HL-60 (cell line): ENCODE data around the gene ORAI3.

Experiments used
- DNase-seq, 2 experiments: peaks; one replicate each; pipeline ENCODE4 v3.0.0-alpha.2; 2010 to 2020; ENCODE audit warnings: low read depth in 1 of 2, low spot score in 1 of 2
- H3K27ac ChIP-seq: fragments of 250-450 bp; sonication (Bioruptor Pico); replicated peaks from 2 replicates; pipeline ENCODE4 v1.5.1; 2020; ENCODE audit warnings: mild to moderate bottlenecking, moderate library complexity
- H3K27me3 ChIP-seq: fragments of 250-450 bp; sonication (Bioruptor Pico); 2 replicates; pipeline ENCODE4 v1.5.1; 2021; ENCODE audit warnings: mild to moderate bottlenecking, moderate library complexity; ENCODE audit not compliant: insufficient read depth, poor library complexity, severe bottlenecking
- H3K4me3 ChIP-seq: replicated peaks from 2 replicates; pipeline ENCODE4 v1.5.1; 2011; ENCODE audit warnings: mild to moderate bottlenecking, control low read depth, low read length; ENCODE audit not compliant: insufficient read depth
- GABPA ChIP-seq: IDR thresholded peaks from 2 replicates; pipeline ENCODE4 v1.6.1; 2012; ENCODE audit warnings: low read depth
- POLR2AphosphoS5 ChIP-seq: IDR thresholded peaks from 2 replicates; pipeline ENCODE4 v1.6.1; 2012; ENCODE audit warnings: low read depth
- SPI1 ChIP-seq: IDR thresholded peaks from 2 replicates; pipeline ENCODE4 v1.6.1; 2012; ENCODE audit warnings: low read depth, mild to moderate bottlenecking, borderline replicate concordance
- TF ChIP-seq, protein P1 (sequence below): IDR thresholded peaks from 2 replicates; pipeline ENCODE4 v1.6.1; 2012; ENCODE audit warnings: low read depth; ENCODE audit not compliant: insufficient replicate concordance
- TF ChIP-seq, protein P2 (sequence below): IDR thresholded peaks from one replicate; pipeline ENCODE4 v1.5.1; 2011; ENCODE audit warnings: low read length, control low read depth, inconsistent platforms; ENCODE audit not compliant: insufficient read depth

ORAI3 gene

DNA sequence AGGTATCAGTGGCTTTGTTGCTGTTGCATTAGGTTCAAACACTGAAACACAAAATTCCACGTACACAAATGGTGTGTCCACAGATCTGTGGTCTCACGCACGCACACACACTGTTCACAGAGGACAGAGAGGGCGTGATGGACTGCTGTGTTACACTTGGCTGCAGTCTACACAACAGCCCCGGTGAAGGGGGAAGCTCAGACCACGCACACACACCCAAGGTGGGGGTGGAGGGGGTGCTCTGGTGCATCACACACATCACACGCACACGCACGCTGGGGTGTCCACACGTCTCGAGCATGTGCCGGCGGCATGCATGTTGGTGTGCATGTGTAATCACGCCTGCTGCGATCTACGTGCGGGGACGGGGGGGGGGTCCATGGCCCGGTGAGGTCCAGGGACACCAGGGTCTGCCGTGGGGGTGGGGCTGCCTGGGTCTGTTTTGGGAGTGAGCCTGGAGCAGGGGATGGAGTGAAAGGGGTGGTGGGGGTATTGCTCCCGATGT is 43.5 kb downstream of the ORAI3 start:
- peak in 1 of 2 experiments; percentile 23 for DNase-seq
- peak overlapping the region; percentile 78 for H3K27ac ChIP-seq
- TF ChIP-seq SPI1 = no peak
- TF ChIP-seq, protein P1, sequence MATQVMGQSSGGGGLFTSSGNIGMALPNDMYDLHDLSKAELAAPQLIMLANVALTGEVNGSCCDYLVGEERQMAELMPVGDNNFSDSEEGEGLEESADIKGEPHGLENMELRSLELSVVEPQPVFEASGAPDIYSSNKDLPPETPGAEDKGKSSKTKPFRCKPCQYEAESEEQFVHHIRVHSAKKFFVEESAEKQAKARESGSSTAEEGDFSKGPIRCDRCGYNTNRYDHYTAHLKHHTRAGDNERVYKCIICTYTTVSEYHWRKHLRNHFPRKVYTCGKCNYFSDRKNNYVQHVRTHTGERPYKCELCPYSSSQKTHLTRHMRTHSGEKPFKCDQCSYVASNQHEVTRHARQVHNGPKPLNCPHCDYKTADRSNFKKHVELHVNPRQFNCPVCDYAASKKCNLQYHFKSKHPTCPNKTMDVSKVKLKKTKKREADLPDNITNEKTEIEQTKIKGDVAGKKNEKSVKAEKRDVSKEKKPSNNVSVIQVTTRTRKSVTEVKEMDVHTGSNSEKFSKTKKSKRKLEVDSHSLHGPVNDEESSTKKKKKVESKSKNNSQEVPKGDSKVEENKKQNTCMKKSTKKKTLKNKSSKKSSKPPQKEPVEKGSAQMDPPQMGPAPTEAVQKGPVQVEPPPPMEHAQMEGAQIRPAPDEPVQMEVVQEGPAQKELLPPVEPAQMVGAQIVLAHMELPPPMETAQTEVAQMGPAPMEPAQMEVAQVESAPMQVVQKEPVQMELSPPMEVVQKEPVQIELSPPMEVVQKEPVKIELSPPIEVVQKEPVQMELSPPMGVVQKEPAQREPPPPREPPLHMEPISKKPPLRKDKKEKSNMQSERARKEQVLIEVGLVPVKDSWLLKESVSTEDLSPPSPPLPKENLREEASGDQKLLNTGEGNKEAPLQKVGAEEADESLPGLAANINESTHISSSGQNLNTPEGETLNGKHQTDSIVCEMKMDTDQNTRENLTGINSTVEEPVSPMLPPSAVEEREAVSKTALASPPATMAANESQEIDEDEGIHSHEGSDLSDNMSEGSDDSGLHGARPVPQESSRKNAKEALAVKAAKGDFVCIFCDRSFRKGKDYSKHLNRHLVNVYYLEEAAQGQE = no peak
- TF ChIP-seq GABPA = no peak
- no peak for TF ChIP-seq POLR2AphosphoS5
- TF ChIP-seq, protein P2, sequence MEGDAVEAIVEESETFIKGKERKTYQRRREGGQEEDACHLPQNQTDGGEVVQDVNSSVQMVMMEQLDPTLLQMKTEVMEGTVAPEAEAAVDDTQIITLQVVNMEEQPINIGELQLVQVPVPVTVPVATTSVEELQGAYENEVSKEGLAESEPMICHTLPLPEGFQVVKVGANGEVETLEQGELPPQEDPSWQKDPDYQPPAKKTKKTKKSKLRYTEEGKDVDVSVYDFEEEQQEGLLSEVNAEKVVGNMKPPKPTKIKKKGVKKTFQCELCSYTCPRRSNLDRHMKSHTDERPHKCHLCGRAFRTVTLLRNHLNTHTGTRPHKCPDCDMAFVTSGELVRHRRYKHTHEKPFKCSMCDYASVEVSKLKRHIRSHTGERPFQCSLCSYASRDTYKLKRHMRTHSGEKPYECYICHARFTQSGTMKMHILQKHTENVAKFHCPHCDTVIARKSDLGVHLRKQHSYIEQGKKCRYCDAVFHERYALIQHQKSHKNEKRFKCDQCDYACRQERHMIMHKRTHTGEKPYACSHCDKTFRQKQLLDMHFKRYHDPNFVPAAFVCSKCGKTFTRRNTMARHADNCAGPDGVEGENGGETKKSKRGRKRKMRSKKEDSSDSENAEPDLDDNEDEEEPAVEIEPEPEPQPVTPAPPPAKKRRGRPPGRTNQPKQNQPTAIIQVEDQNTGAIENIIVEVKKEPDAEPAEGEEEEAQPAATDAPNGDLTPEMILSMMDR = no peak
- H3K4me3 ChIP-seq = no peak overlapping the region
- no peaks in the 10 kb centered on the region for H3K27me3 ChIP-seq

DNA sequence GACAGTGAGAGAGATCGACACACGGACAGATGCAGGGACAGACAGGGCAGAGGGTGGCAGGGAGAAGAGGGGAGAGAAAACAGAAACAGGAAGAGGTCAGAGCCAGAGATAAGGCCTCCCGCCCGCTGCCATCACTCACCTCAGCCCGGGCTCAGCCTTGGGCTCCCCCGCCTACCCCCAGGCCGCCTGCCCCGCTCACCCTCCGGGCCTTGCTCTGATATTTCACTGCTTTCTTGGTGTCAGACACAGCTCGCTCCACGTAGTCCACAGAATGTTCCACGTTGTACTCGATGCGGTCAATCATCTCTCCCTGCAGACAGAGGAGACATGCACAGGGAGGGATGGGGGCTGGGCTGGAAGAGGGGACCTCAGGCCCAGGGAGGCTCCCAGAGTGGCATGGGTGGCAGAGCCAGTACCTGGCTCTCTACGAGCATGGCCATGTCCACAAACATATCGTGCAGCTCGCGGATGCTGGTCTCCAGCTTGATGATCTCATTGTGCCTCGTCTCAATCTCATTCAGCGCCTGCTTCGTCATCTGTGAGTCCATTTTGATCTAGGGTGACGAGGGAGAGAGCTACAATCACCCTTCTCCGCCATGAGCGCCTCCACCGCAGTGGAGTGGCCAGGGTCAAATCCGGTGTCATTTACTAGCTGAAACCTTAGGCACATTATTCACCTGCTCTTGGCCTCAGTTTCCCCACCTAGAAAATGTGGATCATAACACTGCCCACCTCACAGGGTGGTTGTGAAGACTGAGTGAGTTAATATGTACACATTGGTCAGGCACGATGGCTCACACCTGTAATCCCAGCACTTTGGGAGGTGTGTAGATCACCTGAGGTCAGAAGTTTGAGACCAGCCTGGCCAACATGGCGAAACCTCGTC is 44.3 kb downstream of the ORAI3 start:
- no peak overlapping the region for H3K4me3 ChIP-seq
- no peaks in the 10 kb centered on the region for H3K27me3 ChIP-seq
- peak in 1 of 2 experiments; percentile 62 for DNase-seq
- TF ChIP-seq SPI1 (peak; percentile 58; the same call in 1 of the 2 replicates), GABPA (no peak), POLR2AphosphoS5 (no peak)
- peak overlapping the region; percentile 78 for H3K27ac ChIP-seq

DNA sequence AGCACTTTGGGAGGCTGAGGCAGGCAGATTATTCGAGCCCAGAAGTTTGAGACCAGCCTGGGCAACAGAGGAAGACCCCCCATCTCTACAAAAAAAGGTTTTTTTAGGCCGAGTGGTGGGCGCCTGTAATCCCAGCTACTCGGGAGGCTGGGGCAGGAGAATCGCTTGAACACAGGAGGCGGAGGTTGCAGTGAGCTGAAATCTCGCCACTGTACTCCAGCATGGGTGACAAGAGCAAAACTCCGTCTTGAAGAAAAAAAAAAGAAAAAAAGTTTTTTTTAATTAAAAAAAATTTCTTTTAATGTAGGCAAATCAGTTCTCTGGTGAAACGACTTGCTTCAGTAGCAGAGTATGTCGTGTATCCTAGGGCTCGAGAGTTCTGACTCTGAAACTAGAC is 47.1 kb downstream of the ORAI3 start:
- Histone ChIP-seq H3K27ac (no peak overlapping the region), H3K4me3 (no peak overlapping the region), H3K27me3 (no peaks in the 10 kb centered on the region)
- TF ChIP-seq, protein P2 = no peak
- TF ChIP-seq POLR2AphosphoS5 (no peak), GABPA (no peak), SPI1 (no peak)
- TF ChIP-seq, protein P1 = no peak
- no peak for DNase-seq

DNA sequence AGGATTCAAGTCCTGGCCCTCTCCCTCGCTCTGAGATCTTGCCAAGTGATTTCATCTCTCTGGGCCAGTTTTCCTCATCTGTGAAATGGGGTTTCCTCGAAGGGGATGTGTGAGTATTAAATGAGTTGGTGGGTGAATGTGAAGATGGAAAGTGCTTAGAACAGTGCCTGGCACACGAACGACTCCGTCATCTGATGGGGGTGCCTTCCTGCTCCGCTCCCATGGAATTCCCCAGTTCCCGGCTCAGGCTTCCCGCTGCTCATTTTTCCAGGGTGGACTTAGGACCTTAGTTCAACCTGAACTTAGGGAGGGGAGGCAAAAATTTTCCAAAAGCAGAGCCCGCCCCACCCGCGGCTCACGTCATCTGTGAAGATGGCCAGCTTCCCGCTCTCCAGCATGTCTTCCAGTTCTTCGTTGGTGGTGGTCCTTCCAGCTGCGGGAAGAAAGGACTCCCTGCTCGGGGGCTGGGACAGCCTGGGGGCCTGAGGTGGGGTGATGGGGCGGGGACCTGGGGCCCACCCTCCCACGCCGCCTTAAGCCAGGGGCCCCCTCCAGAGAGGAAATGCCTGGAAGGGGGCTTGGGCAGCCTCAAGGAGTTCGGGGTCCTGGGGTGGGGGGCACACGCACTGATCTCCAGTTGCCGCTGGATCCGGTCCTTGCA is 47.6 kb downstream of the ORAI3 start:
- no peaks in the 10 kb centered on the region for H3K27me3 ChIP-seq
- TF ChIP-seq POLR2AphosphoS5 (no peak), SPI1 (no peak), GABPA (no peak)
- TF ChIP-seq, protein P2 = no peak
- TF ChIP-seq, protein P1 = no peak
- peak overlapping the region; percentile 61 for H3K4me3 ChIP-seq
- DNase-seq = no peak
- H3K27ac ChIP-seq = peak overlapping the region; percentile 75
